SH-SY5Y (cell line): ENCODE measurements around the gene INPP5B.

ENCODE experiments used
- GATA2 ChIP-seq: IDR thresholded peaks from 2 replicates; pipeline ENCODE4 v1.6.1; 2011; ENCODE audit warnings: mild to moderate bottlenecking, low read depth, low read length
- GATA3 ChIP-seq: IDR thresholded peaks from 2 replicates; pipeline ENCODE4 v1.6.1; 2011; ENCODE audit warnings: low read depth, mild to moderate bottlenecking, low read length, moderate library complexity

DNA sequence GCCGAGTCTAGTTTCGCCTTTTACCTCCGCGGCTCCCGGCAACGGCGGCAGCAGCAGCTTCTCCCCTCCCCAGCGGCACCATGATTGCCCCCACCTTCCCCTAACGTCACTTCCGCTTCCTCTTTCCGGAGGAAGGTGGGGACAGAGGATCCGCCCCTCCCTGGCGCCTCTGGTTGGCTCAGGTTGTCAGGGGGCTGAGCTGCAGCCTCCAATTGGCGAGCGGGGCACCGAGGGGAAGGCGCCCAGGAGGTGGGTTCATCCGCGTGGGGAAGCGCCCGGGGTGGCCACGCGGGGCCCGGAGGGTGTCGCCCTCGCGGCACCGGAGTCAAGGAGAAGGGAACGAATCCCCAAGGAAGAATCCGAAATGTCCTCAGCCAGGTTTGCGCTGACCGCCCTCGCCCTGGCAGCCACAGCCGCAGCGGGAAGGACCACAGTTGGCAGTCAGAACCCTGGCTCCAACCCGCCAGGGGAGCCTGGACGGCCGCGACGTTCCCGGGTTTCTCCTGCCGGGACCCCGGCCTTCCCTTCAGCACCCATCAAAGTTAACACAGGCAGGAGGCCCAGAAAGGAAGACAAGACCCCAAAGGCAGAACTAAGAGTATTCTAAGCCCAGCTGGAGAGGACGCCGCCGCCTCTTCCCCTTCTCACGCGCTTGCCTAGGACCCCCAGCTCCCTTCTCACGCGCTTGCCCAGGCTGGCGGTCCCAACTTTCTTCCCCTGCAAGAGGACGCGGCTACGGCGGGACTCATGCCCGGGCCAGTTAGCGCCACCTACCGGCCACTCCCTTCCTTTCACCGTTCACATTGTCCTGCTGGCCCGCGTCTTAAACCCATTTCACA, 87.1 kb downstream of the INPP5B start, which contains the start of gene MTF1:
- TF ChIP-seq GATA2, result no peak
- no peak for TF ChIP-seq GATA3
